ENCODE results near the gene PAAF1.
A peak's percentile ranks its signal among the peaks of the same experiment; 100 is the strongest.
"Not testable (repeated sequence)": the region's sequence is repeated elsewhere in the genome, so short reads cannot be mapped to it uniquely, and the experiment has no call there.

The PAAF1 gene

GRCh38 chr11:73883856-73884255 is 7.1 kb downstream of the PAAF1 start:
- DNase-seq, result no peak

GRCh38 chr11:73888244-73888643 is 11.4 kb downstream of the PAAF1 start:
- DNase-seq, result no peak

DNA sequence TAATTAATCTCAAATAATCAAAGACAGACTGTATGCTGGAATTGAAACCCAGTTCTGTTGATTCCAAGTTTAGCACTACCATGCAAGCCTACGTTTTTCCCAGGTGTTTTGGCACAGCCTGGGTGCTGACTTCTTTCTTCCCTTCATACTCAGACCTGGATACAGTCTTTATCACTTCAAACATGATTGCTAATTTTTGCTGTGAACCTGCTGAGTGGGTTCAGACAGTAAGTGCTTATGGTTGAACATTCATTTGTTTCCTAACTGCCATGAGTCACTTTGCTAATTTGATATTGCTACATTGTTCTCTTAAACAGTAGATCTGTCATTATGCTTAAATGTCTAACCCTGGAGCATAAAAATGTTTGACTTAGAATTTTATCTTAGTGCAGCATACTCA is 12.2 kb downstream of the PAAF1 start:
- DNase-seq, result peak in 1 of 51 donors; percentile 40

- DNase-seq, result peak in 1 of 51 donors; percentile 5
These were observed 12.7 kb downstream of the PAAF1 start for GRCh38 chr11:73889536-73889935.

DNA sequence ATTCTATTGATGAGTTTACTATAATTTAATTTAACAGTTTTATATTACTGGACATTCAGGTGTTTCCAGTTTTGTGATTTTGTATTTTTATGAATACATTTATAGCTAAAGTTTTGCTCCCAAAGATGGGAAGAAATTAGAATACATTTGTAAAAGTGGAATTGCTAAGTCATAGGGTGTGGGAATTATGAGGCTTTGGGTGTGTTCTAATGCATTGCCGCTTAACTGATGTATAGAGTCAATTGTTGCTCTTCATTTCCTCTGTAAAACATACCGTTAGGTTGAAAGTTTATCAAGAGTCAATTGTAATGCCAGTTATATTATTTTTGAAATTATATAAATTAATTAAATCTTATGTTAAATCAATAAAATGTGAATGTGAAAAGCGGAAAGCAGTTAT is 16.2 kb downstream of the PAAF1 start:
- DNase-seq, result no peak

GRCh38 chr11:73894725-73895335 is 18.0 kb downstream of the PAAF1 start:
- no peak for DNase-seq

- DNase-seq, result no peak
These were observed 25.5 kb downstream of the PAAF1 start for GRCh38 chr11:73902303-73902702.

DNA sequence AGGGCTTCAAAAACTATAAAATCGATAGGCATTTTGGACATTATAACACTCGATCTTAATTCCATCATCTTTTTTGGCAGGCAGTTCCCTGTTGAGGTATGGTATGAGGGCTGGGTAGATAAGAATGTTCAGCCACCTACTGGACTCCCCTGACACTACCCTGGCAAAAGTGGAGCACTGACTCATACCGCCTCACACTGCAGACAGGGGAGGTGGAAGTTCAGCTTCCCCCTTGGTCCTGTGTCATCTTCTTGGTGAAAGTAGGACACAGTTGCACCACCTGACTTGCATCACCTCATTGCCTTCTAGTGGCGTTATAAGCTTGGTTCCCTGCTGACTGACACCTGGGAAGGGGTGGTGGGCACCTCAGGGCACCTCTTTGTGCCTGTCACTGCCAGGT is 30.4 kb downstream of the PAAF1 start:
- DNase-seq, result no peak

- DNase-seq, result no peak
These were observed 35.2 kb downstream of the PAAF1 start for GRCh38 chr11:73912026-73912425.

DNA sequence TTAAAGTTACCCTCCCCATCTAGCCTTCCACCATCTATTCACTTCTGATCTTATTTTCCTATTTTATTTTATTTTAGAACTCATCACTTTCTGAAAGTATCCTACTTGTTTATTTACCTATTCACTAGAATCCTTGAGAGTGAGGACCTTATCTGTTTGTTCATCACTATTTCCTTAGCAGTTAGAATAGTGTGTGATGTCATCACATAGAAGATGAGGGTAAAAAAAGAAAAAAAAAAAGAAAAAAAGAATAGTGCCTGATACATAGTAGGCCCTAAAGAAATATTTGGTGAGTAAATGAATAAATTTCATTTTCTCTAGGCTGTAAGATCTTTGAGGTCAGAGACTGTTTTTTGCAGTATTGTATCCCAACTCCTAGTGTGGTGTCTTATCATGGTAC is 36.7 kb downstream of the PAAF1 start:
- DNase-seq, result no peak

- no peak for DNase-seq
These were observed 37.5 kb downstream of the PAAF1 start for GRCh38 chr11:73914284-73914683.

DNA sequence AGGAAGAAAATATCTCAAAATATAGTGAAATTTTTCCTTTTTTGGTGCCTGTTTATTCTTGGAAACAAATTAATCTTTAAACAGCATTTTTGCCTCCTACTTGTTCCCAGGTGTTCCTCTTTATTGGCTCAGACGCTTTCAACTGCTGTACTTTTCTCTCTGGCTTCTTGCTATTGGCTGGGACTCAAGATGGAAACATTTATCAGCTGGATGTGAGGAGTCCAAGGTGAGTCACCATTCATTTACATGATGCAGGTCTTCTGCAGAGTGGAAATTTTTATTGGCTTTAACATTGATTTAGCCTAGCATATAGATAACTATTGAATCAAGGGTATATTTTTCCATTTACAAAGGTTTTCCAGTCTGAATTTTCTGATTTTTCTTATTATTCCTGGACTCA is 39.6 kb downstream of the PAAF1 start:
- peak in 1 of 51 donors; percentile 51 for DNase-seq

DNA sequence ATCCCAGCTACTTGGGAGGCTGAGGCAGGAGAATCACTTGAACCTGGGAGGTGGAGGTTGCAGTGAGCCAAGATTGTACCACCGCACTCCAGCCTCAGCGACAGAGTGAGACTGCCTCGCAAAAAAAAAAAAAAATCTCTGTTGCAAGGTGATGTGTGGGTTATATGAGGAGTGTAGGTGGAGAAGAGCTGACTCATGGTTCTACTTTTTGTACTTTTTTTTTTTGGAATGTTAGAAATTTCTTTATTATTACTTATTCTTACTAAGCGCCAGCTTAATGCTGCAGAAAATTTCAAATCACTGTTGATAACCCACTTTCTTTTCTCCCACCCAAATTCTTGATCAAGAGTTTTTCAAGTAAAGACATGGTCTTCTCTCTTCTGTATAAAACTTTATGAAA is 44.4 kb downstream of the PAAF1 start:
- DNase-seq, result peak in 1 of 51 donors; percentile 1

GRCh38 chr11:73929388-73929787 is 52.6 kb downstream of the PAAF1 start:
- no peak for DNase-seq

GRCh38 chr11:73931039-73931645 is 54.3 kb downstream of the PAAF1 start:
- DNase-seq, result peak in 25 of 51 donors; percentile 3 to 69 (median 33)

DNA sequence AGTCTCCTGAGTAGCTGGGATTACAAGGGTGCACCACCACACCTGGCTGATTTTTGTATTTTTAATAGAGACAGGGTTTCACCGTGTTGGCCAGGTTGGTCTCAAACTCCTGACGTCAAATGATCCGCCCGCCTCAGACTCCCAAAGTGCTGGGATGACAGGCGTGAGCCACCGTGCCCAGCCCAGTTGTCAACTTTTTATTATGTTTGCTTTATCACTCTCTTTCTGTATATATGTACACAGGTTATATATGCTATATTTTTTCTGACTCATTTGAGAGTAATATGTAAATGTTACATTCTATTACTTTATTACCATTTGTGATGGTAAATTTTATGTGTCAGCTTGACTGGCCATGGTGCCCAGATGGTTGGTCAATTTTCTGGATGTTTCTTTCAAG is 55.2 kb downstream of the PAAF1 start:
- no peak for DNase-seq

- no peak for DNase-seq
These were observed 56.0 kb downstream of the PAAF1 start for GRCh38 chr11:73932781-73933180.

DNA sequence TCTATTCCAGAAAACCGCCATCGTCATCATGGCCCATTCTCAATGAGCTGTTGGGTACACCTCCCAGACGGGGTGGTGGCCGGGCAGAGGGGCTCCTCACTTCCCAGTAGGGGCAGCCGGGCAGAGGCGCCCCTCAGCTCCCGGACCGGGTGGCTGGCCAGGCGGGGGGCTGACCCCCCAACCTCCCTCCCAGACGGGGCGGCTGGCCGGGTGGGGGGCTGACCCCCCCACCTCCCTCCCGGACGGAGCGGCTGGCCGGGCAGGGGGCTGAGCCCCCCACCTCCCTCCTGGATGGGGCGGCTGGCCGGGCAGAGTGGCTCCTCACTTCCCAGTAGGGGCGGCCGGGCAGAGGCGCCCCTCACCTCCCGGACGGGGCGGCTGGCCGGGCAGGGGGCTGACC is 59.2 kb downstream of the PAAF1 start:
- DNase-seq, result not testable (repeated sequence)

GRCh38 chr11:73939096-73939495 is 62.3 kb downstream of the PAAF1 start:
- DNase-seq, result no peak

DNA sequence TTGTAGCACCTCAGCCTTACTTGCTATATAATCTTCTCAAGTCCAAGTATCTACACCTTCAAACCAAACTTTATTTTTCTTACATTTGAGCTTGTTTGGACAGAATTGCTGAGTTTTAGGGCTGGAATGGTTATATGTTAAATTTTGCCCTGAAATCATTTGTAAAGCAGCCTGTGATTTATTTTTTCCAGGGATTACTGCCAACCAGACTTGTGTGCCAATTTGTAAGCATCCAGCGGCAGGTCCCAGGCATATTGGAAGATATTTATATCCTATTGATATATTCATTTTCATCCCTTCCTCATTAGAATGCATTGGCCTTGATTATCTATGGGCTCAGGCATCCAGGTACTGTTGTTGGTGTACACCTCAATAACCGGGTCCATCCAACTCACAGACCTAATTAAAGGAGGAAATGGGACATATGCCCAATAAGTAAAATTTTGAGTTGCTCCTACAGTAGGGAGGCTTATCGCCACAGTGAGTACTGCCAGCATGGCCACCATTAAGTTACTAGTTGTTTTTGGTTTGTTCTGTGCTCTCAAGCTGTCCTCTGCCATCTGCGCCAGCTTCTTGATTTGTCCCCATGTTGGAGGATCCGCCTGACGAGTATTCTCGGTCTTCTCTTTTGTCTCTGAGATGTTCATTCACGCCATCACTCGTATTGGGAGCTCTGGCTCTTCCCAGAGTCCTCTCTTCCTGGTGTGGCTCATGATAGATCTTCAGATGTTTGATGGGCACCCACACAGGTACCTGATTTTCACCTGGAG is 64.2 kb downstream of the PAAF1 start:
- no peak for DNase-seq

DNA sequence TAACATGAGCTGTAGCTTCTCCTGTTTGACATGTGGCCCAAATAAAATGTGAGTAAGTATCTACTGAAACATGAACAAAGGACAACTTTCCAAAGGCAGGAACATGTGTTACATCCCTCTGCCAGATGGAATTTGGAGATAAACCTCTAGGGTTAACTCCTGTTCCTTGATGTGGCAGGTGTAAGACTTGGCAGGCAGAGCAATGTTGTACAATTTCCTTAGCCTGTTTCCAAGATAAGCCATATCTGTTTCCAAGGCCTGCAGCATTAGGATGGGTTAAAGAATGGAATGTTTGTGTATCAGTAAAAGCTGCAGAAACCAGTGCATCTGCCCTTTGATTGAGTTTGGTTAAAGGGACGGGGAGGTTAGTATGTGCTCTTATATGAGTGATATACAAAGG is 65.2 kb downstream of the PAAF1 start:
- DNase-seq, result no peak

DNA sequence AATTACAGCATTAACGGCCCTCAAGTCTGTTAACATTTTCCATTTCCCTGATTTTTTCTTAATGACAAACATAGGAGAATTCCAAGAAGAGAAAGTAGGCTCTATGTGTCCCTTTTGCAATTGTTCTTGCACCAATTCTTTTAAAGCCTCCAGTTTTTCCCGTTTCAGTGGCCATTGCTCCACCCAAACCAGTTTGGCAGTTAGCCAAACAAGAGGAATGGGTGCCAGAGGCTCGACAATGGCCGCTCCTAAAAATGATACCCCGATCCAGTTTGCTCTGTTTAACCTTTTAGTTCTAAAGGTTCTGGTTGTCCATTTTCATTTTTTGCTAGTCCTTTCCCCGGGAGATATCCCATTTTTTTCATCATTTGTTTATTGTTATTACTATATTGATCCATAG is 67.3 kb downstream of the PAAF1 start:
- DNase-seq, result no peak

- DNase-seq, result no peak
These were observed 68.1 kb downstream of the PAAF1 start for GRCh38 chr11:73944901-73945300.
